ENCODE results near the gene KCNJ10. TPM values are rescaled to one million over a fixed set of nuclear protein-coding genes. Genes with fewer than 3 reads are reported as not detected.

The KCNJ10 gene
- total and polyA plus RNA-seq, 8 donors: 0.19 to 1.1 (median 0.78) TPM; not detected in 5

GRCh38 chr1:160004001-160004400, 66.0 kb downstream of the KCNJ10 start:
- Histone ChIP-seq H3K27me3 (no peaks in the 10 kb centered on the region), H3K36me3 (no peaks in the 10 kb centered on the region), H3K4me3 (no peak overlapping the region), H3K27ac (no peak overlapping the region), H3K9me3 (no peaks in the 10 kb centered on the region), H3K4me1 (no peaks in the 10 kb centered on the region)
- DNase-seq: no peak
- no peak for TF ChIP-seq EP300 (IDR thresholded peaks at IDR 0.05)
- TF ChIP-seq POLR2AphosphoS5 (IDR thresholded peaks at IDR 0.05): no peak
- no peak for TF ChIP-seq POLR2A (IDR thresholded peaks at IDR 0.05)
- no peak for TF ChIP-seq CTCF (IDR thresholded peaks at IDR 0.05)
- WGBS, 5 donors: 86 to 96% (median 91%) methylated on average over 1 of the region's 1 CpG
- intact Hi-C loops (cut with DNase I; ENCODE audit: low total_unique reads): loop anchor here (5.0 to 10.0 kb wide), 2 partner anchors 62 to 209 kb away; no protein-coding TSS in a partner anchor

- 57 to 81% (median 68%) methylated on average over 2 of the region's 2 CpGs for WGBS, 5 donors
- no peak overlapping the region for H3K4me3 ChIP-seq
Observed at GRCh38 chr1:160001440-160001839, 68.5 kb downstream of the KCNJ10 start.

GRCh38 chr1:159999204-159999603, 70.8 kb downstream of the KCNJ10 start:
- DNase-seq: no peak
- TF ChIP-seq POLR2AphosphoS5 (IDR thresholded peaks at IDR 0.05): no peak
- no peak for TF ChIP-seq POLR2A (IDR thresholded peaks at IDR 0.05)
- no peak for TF ChIP-seq CTCF (IDR thresholded peaks at IDR 0.05)
- TF ChIP-seq EP300 (IDR thresholded peaks at IDR 0.05): no peak
- intact Hi-C loops (cut with DNase I; ENCODE audit: low total_unique reads): no loop called here

More at GRCh38 chr1:160001440-160001839, 68.5 kb downstream of the KCNJ10 start:
- Histone ChIP-seq H3K27me3 (no peaks in the 10 kb centered on the region), H3K4me1 (no peaks in the 10 kb centered on the region), H3K36me3 (no peaks in the 10 kb centered on the region), H3K27ac (no peak overlapping the region), H3K9me3 (no peaks in the 10 kb centered on the region)
- no peak for DNase-seq
- TF ChIP-seq CTCF (IDR thresholded peaks at IDR 0.05) (no peak), EP300 (IDR thresholded peaks at IDR 0.05) (no peak), POLR2AphosphoS5 (IDR thresholded peaks at IDR 0.05) (no peak), POLR2A (IDR thresholded peaks at IDR 0.05) (no peak)
- intact Hi-C loops (cut with DNase I; ENCODE audit: low total_unique reads): loop anchor here (5.0 to 10.0 kb wide), 2 partner anchors 59 to 207 kb away; no protein-coding TSS in a partner anchor

GRCh38 chr1:159996653-159997052, 73.3 kb downstream of the KCNJ10 start:
- Histone ChIP-seq H3K9me3 (no peaks in the 10 kb centered on the region), H3K27ac (no peak overlapping the region)

More at GRCh38 chr1:159999204-159999603, 70.8 kb downstream of the KCNJ10 start:
- no peaks in the 10 kb centered on the region for H3K9me3 ChIP-seq
- H3K4me1 ChIP-seq: no peaks in the 10 kb centered on the region
- H3K27ac ChIP-seq: no peak overlapping the region
- no peaks in the 10 kb centered on the region for H3K36me3 ChIP-seq
- H3K27me3 ChIP-seq: no peaks in the 10 kb centered on the region
- WGBS, 5 donors: 50 to 74% (median 67%) methylated on average over 4 of the region's 4 CpGs
- H3K4me3 ChIP-seq: no peak overlapping the region

More at GRCh38 chr1:159996653-159997052, 73.3 kb downstream of the KCNJ10 start:
- Histone ChIP-seq H3K27me3 (no peaks in the 10 kb centered on the region), H3K4me1 (peaks cover 0 to 3% (median 0%) of the 10 kb centered on the region in 4 donors), H3K36me3 (no peaks in the 10 kb centered on the region), H3K4me3 (no peak overlapping the region)
- TF ChIP-seq CTCF (IDR thresholded peaks at IDR 0.05): no peak
- TF ChIP-seq EP300 (IDR thresholded peaks at IDR 0.05): no peak
- no peak for TF ChIP-seq POLR2AphosphoS5 (IDR thresholded peaks at IDR 0.05)
- TF ChIP-seq POLR2A (IDR thresholded peaks at IDR 0.05): no peak
- no peak for DNase-seq
- intact Hi-C loops (cut with DNase I; ENCODE audit: low total_unique reads): no loop called here
